Stomach (tissue), 19 donors: ENCODE results near the gene APRT. TPM values are rescaled to one million over a fixed set of nuclear protein-coding genes. Genes with fewer than 3 reads are reported as not detected.

Source experiments
- DNase-seq, 2 donors: peaks; one replicate each; pipeline versions ENCODE4 v3.0.0 to v3.0.0-alpha.2; 2013 to 2019
- H3K27ac ChIP-seq, 5 donors: fragments of 200-600 bp in 4 of 5; sonication (generic) in 4 of 5; one replicate each; pipeline ENCODE4 v1.5.1; 2013 to 2019; ENCODE audit warnings: mild to moderate bottlenecking in 1 of 5, moderate library complexity in 1 of 5
- H3K27me3 ChIP-seq, 3 donors: fragments of 200-600 bp; sonication (generic); one replicate each; pipeline ENCODE4 v1.5.1; 2017 to 2019; ENCODE audit warnings: mixed run types in 1 of 3
- H3K36me3 ChIP-seq, 4 donors: fragments of 200-600 bp; sonication (generic); 1 replicate in 3 of 4; 2 replicates in 1 of 4; pipeline ENCODE4 v1.5.1; 2016 to 2019
- H3K4me1 ChIP-seq, 4 donors: fragments of 200-600 bp; sonication (generic); one replicate each; pipeline ENCODE4 v1.5.1; 2016 to 2019
- H3K4me3 ChIP-seq, 4 donors: fragments of 200-600 bp; sonication (generic) in 3 of 4; one replicate each; pipeline ENCODE4 v1.5.1; 2016 to 2019; ENCODE audit warnings: mild to moderate bottlenecking in 1 of 4
- H3K9me3 ChIP-seq, 4 donors: fragments of 200-600 bp; sonication (generic); one replicate each; pipeline ENCODE4 v1.5.1; 2016 to 2019
- CTCF ChIP-seq, 7 experiments: fragments of 450-650 bp in 4 of 7; fragments of 200-600 bp in 3 of 7; sonication (generic) in 3 of 7; IDR thresholded peaks; one replicate each; pipeline ENCODE4 v1.5.1; 2016 to 2019; ENCODE audit warnings: antibody characterized with exemption in 7 of 7, control low read depth in 2 of 7, mild to moderate bottlenecking in 1 of 7
- EP300 ChIP-seq: sonication (generic); formaldehyde crosslinking; IDR thresholded peaks from one replicate; pipeline ENCODE4 v1.6.1; 2017; ENCODE audit warnings: antibody characterized with exemption
- POLR2A ChIP-seq, 4 donors: fragments of 450-650 bp; IDR thresholded peaks; one replicate each; pipeline ENCODE4 v1.6.1; 2016; ENCODE audit warnings: antibody characterized with exemption in 4 of 4, control low read depth in 2 of 4, mild to moderate bottlenecking in 1 of 4, moderate library complexity in 1 of 4
- POLR2AphosphoS5 ChIP-seq, 3 donors: sonication (generic); formaldehyde crosslinking; IDR thresholded peaks; one replicate each; pipeline ENCODE4 v1.6.1; 2016; ENCODE audit warnings: antibody characterized with exemption in 3 of 3
- WGBS, 5 donors: extraction: QIAGEN DNeasy Blood & Tissue Kit in 3 of 5; methylation state at CpG; one replicate each; pipeline versions ENCODE4 v1.1.5 to v1.1.7; 2013 to 2018; 5-methylcytosine and 5-hydroxymethylcytosine counted together
- intact Hi-C: fragments of 100-400 bp; cut with DNase I; formaldehyde crosslinking; loops from one replicate; pipeline ENCODE4 v1.15.1; 2023; ENCODE audit warnings: low total_unique reads
- long read RNA-seq, 10 donors: transcript quantifications; one replicate each; lab custom pipeline, GENCODE V29; 2026
- polyA plus RNA-seq, 3 donors: library from polyadenylated mRNA; stranded (reverse); fragments of 200-250 nt; gene quantifications; one replicate each; pipeline ENCODE4 v1.2.3, GENCODE V29; 2013
- total RNA-seq, 5 donors: library from RNA; depleted of rRNA; stranded (reverse); fragments of >200 nt; gene quantifications; one replicate each; pipeline versions ENCODE4 v1.1.0 to v1.2.3, GENCODE V29; 2014 to 2016
- donor health status: healthy with polysubstance abuse.
- donor health status: Bipolar disorder and iron deficiency.
- donor health status: healthy.

Gene APRT
- total RNA-seq = 100 to 1,000 TPM in 2 of 5 donors, 10 to 100 TPM in 3; 18.1 to 340 (median 85.3) TPM
- polyA plus RNA-seq = 100 to 1,000 TPM; 224 to 250 (median 241) TPM
- long read RNA-seq, donor 1, transcript APRT-202 (5 exons, 664 nt) = minor isoform, 8 of 32 reads
- long read RNA-seq, donor 1, transcript APRT-201 (5 exons, 947 nt) = major isoform, 23 of 32 reads
- long read RNA-seq, donor 1, partial matches to known transcripts = 0 of 32 reads
- long read RNA-seq, donor 1, other reads (novel, unspliced or antisense) = 0 of 32 reads
- long read RNA-seq, donor 2, transcript APRT-201 (5 exons, 947 nt) = major isoform, 41 of 59 reads
- long read RNA-seq, donor 2, transcript APRT-202 (5 exons, 664 nt) = minor isoform, 5 of 59 reads
- long read RNA-seq, donor 2, partial matches to known transcripts = 0 of 59 reads
- long read RNA-seq, donor 2, other reads (novel, unspliced or antisense) = 10 of 59 reads
- long read RNA-seq, donor 3, transcript APRT-202 (5 exons, 664 nt) = minor isoform, 8 of 35 reads
- long read RNA-seq, donor 3, transcript APRT-201 (5 exons, 947 nt) = major isoform, 21 of 35 reads
- long read RNA-seq, donor 3, partial matches to known transcripts = 0 of 35 reads
- long read RNA-seq, donor 3, other reads (novel, unspliced or antisense) = 5 of 35 reads
- long read RNA-seq, donor 4, partial matches to known transcripts = 0 of 2 reads
- long read RNA-seq, donor 4, other reads (novel, unspliced or antisense) = 0 of 2 reads
- long read RNA-seq, donor 5, transcript APRT-201 (5 exons, 947 nt) = major isoform, 38 of 69 reads
- long read RNA-seq, donor 5, transcript APRT-202 (5 exons, 664 nt) = minor isoform, 14 of 69 reads
- long read RNA-seq, donor 5, partial matches to known transcripts = 0 of 69 reads
- long read RNA-seq, donor 5, other reads (novel, unspliced or antisense) = 14 of 69 reads
- long read RNA-seq, donor 6, transcript APRT-202 (5 exons, 664 nt) = minor isoform, 45 of 184 reads
- long read RNA-seq, donor 6, transcript APRT-201 (5 exons, 947 nt) = major isoform, 102 of 184 reads
- long read RNA-seq, donor 6, partial matches to known transcripts = 6 of 184 reads
- long read RNA-seq, donor 6, other reads (novel, unspliced or antisense) = 25 of 184 reads
- long read RNA-seq, donor 7, transcript APRT-201 (5 exons, 947 nt) = major isoform, 25 of 65 reads
- long read RNA-seq, donor 7, transcript APRT-202 (5 exons, 664 nt) = minor isoform, 19 of 65 reads
- long read RNA-seq, donor 7, partial matches to known transcripts = 11 of 65 reads
- long read RNA-seq, donor 7, other reads (novel, unspliced or antisense) = 6 of 65 reads
- long read RNA-seq, donor 8, transcript APRT-201 (5 exons, 947 nt) = major isoform, 42 of 78 reads
- long read RNA-seq, donor 8, transcript APRT-202 (5 exons, 664 nt) = minor isoform, 16 of 78 reads
- long read RNA-seq, donor 8, partial matches to known transcripts = 0 of 78 reads
- long read RNA-seq, donor 8, other reads (novel, unspliced or antisense) = 16 of 78 reads
- long read RNA-seq, donor 9, transcript APRT-202 (5 exons, 664 nt) = minor isoform, 18 of 65 reads
- long read RNA-seq, donor 9, transcript APRT-201 (5 exons, 947 nt) = major isoform, 38 of 65 reads
- long read RNA-seq, donor 9, partial matches to known transcripts = 0 of 65 reads
- long read RNA-seq, donor 9, other reads (novel, unspliced or antisense) = 8 of 65 reads
- long read RNA-seq, donor 10, transcript APRT-201 (5 exons, 947 nt) = major isoform, 22 of 27 reads
- long read RNA-seq, donor 10, partial matches to known transcripts = 0 of 27 reads
- long read RNA-seq, donor 10, other reads (novel, unspliced or antisense) = 0 of 27 reads

- intact Hi-C loops = no loop called here
- 0 to 1% (median 0%) methylated on average over 37 to 84 of the region's 84 CpGs for WGBS, 5 donors
- peak; percentile 96 to 98 for DNase-seq
- Histone ChIP-seq H3K36me3 (peaks cover 9 to 31% (median 27%) of the 10 kb centered on the region in 4 donors), H3K4me1 (peaks cover 28 to 48% (median 44%) of the 10 kb centered on the region in 4 donors), H3K9me3 (no peaks in the 10 kb centered on the region), H3K4me3 (peak within 1 kb of the TSS; percentile 73 to 93 (median 79)), H3K27ac (peak within 1 kb of the TSS; percentile 87 to 97 (median 93)), H3K27me3 (no peaks in the 10 kb centered on the region)
- TF ChIP-seq POLR2A (IDR thresholded peaks at IDR 0.05) = no peak
- peak; percentile 71 to 89 (median 87) for TF ChIP-seq POLR2AphosphoS5 (IDR thresholded peaks at IDR 0.05)
Observed at GRCh38 chr16:88811769-88812512, at the start of gene APRT. TSS of gene APRT (minus strand) at chr16:88811928. CDS start at chr16:88811899, 29 bp downstream.

GRCh38 chr16:88861359-88861758, 49.6 kb upstream of the APRT start:
- WGBS, 5 donors = 95 to 99% (median 95%) methylated on average over 16 to 19 of the region's 19 CpGs

GRCh38 chr16:88859381-88860091, 47.8 kb upstream of the APRT start:
- H3K36me3 ChIP-seq = peaks cover 33 to 58% (median 52%) of the 10 kb centered on the region in 4 donors
- no peak overlapping the region for H3K27ac ChIP-seq
- H3K4me1 ChIP-seq = peaks cover 24 to 39% (median 32%) of the 10 kb centered on the region in 4 donors
- H3K4me3 ChIP-seq = no peak overlapping the region
- DNase-seq = no peak
- H3K27me3 ChIP-seq = no peaks in the 10 kb centered on the region
- no peaks in the 10 kb centered on the region for H3K9me3 ChIP-seq
- intact Hi-C loops = no loop called here
- no peak for TF ChIP-seq POLR2AphosphoS5 (IDR thresholded peaks at IDR 0.05)
- no peak for TF ChIP-seq CTCF (IDR thresholded peaks at IDR 0.05)
- TF ChIP-seq POLR2A (IDR thresholded peaks at IDR 0.05) = no peak
- no peak for TF ChIP-seq EP300
- 88 to 94% (median 92%) methylated on average over 18 to 20 of the region's 20 CpGs for WGBS, 5 donors

More at GRCh38 chr16:88861359-88861758, 49.6 kb upstream of the APRT start:
- no peak overlapping the region for H3K4me3 ChIP-seq
- peaks cover 0 to 8% (median 0%) of the 10 kb centered on the region in 3 donors for H3K27me3 ChIP-seq
- intact Hi-C loops = no loop called here
- H3K36me3 ChIP-seq = peaks cover 33 to 55% (median 51%) of the 10 kb centered on the region in 4 donors
- TF ChIP-seq EP300 = no peak
- TF ChIP-seq CTCF (IDR thresholded peaks at IDR 0.05) = no peak
- no peak for TF ChIP-seq POLR2A (IDR thresholded peaks at IDR 0.05)
- TF ChIP-seq POLR2AphosphoS5 (IDR thresholded peaks at IDR 0.05) = no peak
- no peak for DNase-seq
- H3K9me3 ChIP-seq = no peaks in the 10 kb centered on the region
- H3K4me1 ChIP-seq = peaks cover 10 to 20% (median 16%) of the 10 kb centered on the region in 4 donors
- no peak overlapping the region for H3K27ac ChIP-seq
